CD4-positive, alpha-beta T cell treated with Interleukin-17A for 1 hour (primary cell): ENCODE results near the gene TBL1X.

Source experiments
- DNase-seq: peaks from one replicate; pipeline ENCODE4 v3.0.0-alpha.2; 2020

The TBL1X gene

DNA sequence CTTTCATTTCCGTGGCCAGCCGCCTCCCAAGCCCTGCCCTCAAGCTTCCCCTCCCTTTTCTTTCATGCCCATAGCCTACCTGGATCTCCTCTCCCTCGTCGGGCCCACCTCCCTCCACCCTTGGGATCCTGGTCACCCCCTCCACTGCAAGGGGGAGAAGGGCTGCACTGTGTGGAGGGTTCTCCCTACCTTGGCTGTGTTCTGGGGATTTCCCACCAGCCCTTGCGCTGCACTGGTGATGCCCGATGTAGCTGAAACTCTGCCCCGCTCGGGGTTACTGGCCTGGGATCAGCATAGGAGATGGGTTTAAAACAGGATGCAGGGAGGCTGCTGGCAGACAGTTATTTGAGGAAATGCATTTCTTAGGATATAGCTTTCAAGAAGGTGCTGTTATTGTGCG lies 128.9 kb downstream of the TBL1X start:
- no peak for DNase-seq

DNA sequence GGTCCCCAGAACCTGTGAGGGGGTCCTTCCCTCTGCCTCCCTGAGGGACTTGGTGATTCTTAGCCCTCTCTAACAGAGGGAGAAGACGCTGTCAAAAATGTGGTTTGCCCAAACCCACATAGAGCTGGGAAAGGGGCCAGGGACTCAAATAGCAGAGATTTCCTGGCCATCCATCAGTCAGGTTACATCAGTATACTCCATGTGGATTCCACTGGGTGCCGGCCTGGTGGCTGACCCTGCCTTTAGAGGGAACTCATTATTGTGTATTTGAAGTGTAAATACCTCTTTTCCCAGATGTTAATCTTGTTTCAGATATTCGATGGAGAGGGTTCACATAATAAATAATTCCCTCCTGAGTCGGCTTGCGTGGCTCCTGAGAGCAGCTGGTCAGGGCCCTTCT lies 130.3 kb downstream of the TBL1X start:
- DNase-seq: no peak

GRCh38 chrX:9596837-9597236 lies 132.0 kb downstream of the TBL1X start:
- DNase-seq: no peak

GRCh38 chrX:9597361-9598035 lies 132.6 kb downstream of the TBL1X start:
- no peak for DNase-seq

DNA sequence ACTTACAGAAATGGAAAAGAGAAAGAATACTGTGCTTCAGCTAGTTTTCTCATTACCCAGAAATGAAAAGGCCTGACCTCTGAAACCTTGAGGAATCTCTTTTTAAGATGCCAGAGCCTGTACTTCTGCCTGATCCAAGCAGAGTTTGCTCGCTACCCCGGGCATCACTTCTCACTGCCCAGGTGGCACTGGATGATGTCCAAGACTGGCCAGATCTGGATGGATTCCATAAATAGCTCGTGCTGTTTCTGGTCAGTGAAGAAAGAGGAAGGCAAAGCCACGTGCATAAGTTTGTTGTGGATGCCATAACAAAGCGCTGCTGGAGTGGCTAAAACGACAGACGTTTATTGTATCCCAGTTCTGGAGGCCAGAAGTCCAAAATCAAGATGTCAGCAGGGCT lies 133.5 kb downstream of the TBL1X start:
- no peak for DNase-seq

GRCh38 chrX:9604111-9604907 lies 139.5 kb downstream of the TBL1X start:
- DNase-seq: no peak

GRCh38 chrX:9604908-9605306 lies 140.0 kb downstream of the TBL1X start:
- DNase-seq: no peak

DNA sequence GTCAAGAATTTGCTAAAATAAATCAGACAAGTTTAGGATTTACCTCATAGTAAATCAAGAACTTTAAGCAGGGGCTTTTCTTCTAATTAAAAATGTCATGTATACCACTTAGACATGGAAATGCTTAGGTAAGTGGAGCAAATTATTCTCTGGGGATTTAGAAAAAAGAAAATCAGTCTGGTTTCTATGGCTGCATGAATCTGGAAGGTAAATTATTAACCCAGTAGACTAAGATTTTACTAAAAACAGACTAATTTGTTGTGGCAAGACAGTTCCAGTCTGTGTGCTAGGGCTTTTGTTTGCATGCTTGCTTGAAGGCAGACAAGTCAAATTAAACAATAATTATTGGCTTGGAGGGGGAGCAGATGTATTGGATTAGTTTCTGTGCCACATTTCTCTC lies 140.6 kb downstream of the TBL1X start:
- no peak for DNase-seq

GRCh38 chrX:9606971-9607370 lies 142.1 kb downstream of the TBL1X start:
- DNase-seq: no peak

GRCh38 chrX:9609499-9609898 lies 144.6 kb downstream of the TBL1X start:
- no peak for DNase-seq

- no peak for DNase-seq
Observed at GRCh38 chrX:9609987-9610386, 145.1 kb downstream of the TBL1X start.

GRCh38 chrX:9610771-9611392 lies 146.0 kb downstream of the TBL1X start:
- DNase-seq: no peak

DNA sequence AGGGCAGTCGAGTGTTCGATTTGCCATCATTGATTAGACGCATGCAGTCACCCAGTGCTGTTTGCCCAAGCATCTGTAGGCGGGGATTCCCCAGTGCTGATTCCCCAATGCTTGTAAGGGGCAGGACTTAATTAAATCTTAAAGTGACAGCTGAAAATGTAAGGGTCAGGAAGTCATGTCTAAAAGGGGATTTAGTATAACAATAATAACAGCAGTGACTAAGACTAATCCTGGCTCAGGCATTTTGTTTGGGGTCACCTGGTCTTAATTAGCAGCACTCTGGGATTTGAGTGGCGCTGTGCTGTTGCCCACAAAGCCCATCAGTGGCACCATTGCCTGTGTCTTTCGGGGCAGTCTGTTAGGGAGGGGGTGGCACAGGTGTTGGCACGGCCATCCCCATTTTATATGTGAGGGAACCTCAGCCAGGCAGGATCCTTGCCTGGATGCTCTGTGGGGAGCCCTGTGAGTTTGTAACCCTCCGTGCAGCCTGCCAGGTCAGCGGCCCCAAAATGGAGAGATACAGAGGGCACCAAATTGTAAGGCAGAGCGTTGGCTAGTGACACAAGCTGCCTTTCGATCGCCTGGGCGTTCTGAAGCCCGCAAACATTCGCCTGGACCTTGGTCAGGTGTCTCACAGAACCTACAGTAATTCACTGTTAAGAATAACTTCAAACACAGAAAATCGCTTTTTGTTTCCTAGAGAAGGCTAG lies 146.7 kb downstream of the TBL1X start:
- DNase-seq: no peak

DNA sequence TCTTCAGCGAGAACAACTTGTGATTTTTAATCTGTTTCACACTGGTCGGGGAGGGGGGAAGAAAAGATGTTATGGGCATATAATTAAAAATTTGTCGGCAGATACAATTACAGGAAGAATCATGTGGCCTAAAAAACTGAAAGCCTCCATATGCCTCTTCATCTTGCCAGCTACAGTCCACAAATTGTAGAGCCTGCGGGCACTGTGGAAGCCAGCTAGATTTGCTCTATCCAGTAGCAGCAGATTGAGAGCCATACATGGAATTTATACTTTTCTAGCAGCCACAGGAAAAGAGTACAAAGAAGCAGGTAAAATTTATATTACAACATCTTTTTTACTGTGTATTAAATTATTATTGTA lies 147.3 kb downstream of the TBL1X start:
- no peak for DNase-seq

DNA sequence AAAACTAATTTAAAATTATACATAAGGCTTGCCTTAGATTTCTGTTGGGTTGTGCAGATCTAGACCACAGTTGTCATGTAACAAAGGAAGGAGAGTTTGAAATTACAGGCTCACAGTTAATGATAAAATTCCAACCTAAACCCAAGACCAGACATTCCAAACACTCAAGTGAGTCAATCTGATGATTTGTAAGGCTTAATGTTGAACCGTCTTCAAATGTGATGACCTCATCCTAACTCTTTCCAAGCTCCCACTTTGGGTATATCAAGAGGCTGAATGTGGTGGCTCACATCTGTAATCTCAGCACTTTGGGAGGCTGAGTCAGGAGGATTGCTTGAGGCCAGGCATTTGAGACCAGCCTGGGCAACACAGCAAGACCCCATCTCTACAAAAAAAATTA lies 149.2 kb downstream of the TBL1X start:
- DNase-seq: no peak

GRCh38 chrX:9619133-9619532 lies 154.3 kb downstream of the TBL1X start:
- no peak for DNase-seq

DNA sequence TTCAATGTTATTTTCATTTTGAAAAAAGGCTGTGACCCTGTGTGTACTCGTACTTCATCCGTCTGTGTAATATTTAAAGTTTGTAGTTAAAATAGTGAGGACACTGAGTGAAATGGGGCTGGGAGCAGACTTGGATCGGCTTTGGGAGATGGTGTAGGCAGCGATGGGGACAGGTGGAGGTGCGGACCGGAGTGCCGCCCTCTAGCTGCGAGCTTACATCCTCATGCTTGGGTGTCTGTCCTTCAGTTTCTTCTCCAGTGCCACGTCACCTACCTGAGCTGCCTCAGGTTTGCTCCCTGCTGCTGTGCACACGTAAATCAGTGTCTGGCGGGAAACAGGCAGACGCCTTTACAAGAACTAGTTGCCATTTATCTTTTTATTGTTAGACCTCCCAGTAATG lies 154.7 kb downstream of the TBL1X start:
- DNase-seq: no peak

- DNase-seq: no peak
Observed at GRCh38 chrX:9622128-9622527, 157.3 kb downstream of the TBL1X start.

DNA sequence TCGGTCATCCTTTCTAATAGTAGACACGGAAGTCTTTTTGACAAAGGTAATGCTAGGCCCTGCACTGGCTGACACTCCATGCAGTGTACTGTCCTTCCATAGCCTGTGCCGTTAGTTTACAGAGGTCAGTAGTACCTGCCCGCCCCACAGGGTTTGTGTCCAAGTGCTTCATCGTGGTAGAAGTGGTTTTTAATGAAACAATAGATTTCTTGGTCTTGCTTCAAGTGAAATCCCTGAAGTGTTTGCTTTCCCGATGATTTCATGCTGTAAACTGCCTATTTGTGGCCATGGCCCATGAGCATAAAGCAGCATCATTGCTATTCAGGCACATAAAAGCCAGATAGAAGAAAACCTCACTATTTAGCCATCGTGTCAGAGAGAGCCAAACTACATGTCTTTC lies 161.5 kb downstream of the TBL1X start:
- no peak for DNase-seq

DNA sequence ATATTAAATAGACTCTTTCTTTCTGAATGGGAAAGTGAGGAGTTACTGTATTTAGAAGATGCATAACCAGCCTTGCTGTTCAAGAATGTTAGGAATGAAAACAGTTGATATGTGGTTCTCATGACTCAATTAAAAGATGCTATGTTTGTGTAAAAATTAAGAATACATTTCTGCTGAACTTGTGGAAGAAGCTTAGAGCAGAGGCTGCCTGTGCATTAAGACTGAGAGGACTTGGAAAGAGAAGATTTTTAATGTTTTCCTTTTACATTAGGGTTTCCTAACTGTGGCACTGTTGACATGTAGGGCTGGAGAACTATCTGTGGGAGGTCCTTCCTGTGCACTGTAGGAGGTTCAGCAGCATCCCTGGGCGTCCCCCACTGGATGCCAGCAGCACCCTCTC lies 163.1 kb downstream of the TBL1X start:
- DNase-seq: no peak

DNA sequence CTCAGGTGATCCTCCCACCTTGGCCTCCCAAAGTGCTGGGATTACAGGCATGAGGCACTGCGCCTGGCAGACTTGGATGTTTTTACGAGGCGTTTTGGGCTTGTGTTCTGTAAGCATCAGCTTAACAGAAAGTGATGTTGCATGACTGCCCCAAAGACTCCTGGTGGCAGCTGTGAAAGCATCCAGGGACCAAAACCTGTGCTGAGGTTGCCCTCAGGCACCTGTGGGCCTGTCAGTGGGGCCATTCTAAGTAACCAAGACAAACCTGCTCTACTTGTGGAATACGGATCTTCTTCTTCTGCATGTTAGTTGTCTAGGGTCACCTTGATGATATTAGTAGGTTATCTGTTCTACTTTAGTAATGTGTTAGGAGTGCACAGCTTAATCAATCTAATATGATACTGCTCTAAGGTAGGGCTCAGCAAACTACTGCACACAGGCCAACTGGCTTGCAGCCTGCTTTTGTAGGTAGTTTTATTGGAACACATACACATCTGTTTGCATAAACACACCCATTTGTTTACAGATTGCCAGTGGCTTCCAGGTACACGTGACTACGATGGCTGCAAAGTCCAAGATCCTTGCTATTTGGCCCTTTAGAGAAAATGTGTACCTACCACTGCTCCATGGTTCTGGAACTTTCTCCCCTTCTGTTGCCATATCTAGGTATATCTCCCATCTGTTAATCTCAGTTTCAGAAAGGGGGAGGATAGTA lies 164.1 kb downstream of the TBL1X start:
- no peak for DNase-seq

DNA sequence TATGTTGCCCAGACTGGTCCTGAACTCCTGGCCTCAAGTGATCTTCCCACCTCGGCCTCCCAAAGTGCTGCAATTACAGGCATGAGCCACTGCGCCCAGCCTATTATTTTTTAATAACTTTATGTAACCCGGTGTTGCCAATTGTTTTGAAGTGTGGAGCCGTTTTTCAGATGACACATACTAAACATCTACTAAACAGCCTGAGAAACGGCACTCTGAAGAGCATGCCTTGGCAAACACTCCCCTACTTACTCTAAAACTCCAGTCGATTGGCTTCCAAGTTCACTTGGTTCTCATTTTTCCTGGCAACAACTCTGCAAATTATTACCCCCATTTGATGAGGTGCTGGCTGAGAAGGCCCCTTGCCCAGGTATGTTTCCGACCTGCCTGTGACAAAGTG lies 169.7 kb downstream of the TBL1X start:
- DNase-seq: no peak

- no peak for DNase-seq
Observed at GRCh38 chrX:9635368-9635767, 170.5 kb downstream of the TBL1X start.
